Lower lobe of right lung (tissue), 2 donors: ENCODE data around the gene ANKMY1. TPM values are rescaled to one million over a fixed set of nuclear protein-coding genes. Genes with fewer than 3 reads are reported as not detected.
A peak's percentile ranks its signal among the peaks of the same experiment; 100 is the strongest.

Source experiments
- ATAC-seq, 2 donors: fragments of 200-7000 bp; cut with Tn5 transposase; one replicate each; pipeline ENCODE4 v1.9.1; 2020 to 2022; ENCODE audit warnings: mild to moderate bottlenecking in 2 of 2, moderate library complexity in 2 of 2
- DNase-seq: peaks from one replicate; pipeline ENCODE4 v3.0.0-alpha.2; 2020
- H3K27ac ChIP-seq: fragments of 200-600 bp; one replicate; pipeline ENCODE4 v1.8.0; 2022
- H3K27me3 ChIP-seq: fragments of 200-600 bp; one replicate; pipeline ENCODE4 v1.8.0; 2022; ENCODE audit warnings: low read depth
- H3K36me3 ChIP-seq: fragments of 200-600 bp; one replicate; pipeline ENCODE4 v1.8.0; 2022; ENCODE audit warnings: mild to moderate bottlenecking
- H3K4me1 ChIP-seq: fragments of 200-600 bp; one replicate; pipeline ENCODE4 v1.8.0; 2022
- H3K4me3 ChIP-seq: fragments of 200-600 bp; one replicate; pipeline ENCODE4 v1.8.0; 2022; ENCODE audit warnings: mild to moderate bottlenecking
- H3K9me3 ChIP-seq: fragments of 200-600 bp; one replicate; pipeline ENCODE4 v1.8.0; 2022
- intact Hi-C: fragments of 100-400 bp; cut with DNase I; formaldehyde crosslinking; loops from one replicate; pipeline ENCODE4 v1.11.0; 2022
- total RNA-seq: library from RNA; stranded (reverse); fragmentation: NEBNext Ultra II Directional; extraction: Animal tissue kit (Norgen Biotek cat#: 25700); gene quantifications from one replicate; pipeline ENCODE4 v1.2.1, GENCODE V29; 2021
- TF ChIP-seq, protein P1 (sequence below): fragments of 200-600 bp; IDR thresholded peaks from one replicate; pipeline ENCODE4 v1.8.0; 2022; ENCODE audit warnings: antibody characterized with exemption, mild to moderate bottlenecking
- donor health status: DM: no; HTN: yes; CAD: no; lungs with severe emphysema.

ANKMY1 gene
- total RNA-seq, 1 donor from 2014 or later = 29.3 TPM

DNA sequence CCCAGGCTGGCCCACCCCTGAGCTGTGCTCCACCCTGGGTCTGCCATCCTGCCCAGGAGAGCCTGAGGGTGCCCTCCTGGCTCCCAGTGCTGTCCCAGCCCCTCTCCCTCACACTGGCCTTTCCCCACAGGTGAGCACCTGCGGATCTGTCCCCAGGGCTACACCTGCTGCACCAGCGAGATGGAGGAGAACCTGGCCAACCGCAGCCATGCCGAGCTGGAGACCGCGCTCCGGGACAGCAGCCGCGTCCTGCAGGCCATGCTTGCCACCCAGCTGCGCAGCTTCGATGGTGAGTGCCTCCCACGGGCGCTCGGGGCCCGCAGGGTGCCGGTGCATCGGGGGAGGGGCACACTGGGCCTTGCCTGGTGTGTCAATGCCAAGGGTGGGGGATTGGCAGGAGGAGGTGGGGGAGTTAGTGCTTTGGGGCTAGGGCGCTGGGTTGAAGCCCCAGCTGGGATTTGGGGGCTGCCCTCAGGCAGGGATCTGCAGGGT, 98.8 kb downstream of the ANKMY1 start:
- peaks cover 14% of the 10 kb centered on the region for H3K4me1 ChIP-seq
- H3K27me3 ChIP-seq = peaks cover 19% of the 10 kb centered on the region
- DNase-seq (peak; percentile 45), ATAC-seq (no peak)
- no peaks in the 10 kb centered on the region for H3K9me3 ChIP-seq
- no peak overlapping the region for H3K27ac ChIP-seq
- intact Hi-C loops = no loop called here
- no peaks in the 10 kb centered on the region for H3K36me3 ChIP-seq
- no peak overlapping the region for H3K4me3 ChIP-seq
- TF ChIP-seq, protein P1, sequence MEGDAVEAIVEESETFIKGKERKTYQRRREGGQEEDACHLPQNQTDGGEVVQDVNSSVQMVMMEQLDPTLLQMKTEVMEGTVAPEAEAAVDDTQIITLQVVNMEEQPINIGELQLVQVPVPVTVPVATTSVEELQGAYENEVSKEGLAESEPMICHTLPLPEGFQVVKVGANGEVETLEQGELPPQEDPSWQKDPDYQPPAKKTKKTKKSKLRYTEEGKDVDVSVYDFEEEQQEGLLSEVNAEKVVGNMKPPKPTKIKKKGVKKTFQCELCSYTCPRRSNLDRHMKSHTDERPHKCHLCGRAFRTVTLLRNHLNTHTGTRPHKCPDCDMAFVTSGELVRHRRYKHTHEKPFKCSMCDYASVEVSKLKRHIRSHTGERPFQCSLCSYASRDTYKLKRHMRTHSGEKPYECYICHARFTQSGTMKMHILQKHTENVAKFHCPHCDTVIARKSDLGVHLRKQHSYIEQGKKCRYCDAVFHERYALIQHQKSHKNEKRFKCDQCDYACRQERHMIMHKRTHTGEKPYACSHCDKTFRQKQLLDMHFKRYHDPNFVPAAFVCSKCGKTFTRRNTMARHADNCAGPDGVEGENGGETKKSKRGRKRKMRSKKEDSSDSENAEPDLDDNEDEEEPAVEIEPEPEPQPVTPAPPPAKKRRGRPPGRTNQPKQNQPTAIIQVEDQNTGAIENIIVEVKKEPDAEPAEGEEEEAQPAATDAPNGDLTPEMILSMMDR = no peak

DNA sequence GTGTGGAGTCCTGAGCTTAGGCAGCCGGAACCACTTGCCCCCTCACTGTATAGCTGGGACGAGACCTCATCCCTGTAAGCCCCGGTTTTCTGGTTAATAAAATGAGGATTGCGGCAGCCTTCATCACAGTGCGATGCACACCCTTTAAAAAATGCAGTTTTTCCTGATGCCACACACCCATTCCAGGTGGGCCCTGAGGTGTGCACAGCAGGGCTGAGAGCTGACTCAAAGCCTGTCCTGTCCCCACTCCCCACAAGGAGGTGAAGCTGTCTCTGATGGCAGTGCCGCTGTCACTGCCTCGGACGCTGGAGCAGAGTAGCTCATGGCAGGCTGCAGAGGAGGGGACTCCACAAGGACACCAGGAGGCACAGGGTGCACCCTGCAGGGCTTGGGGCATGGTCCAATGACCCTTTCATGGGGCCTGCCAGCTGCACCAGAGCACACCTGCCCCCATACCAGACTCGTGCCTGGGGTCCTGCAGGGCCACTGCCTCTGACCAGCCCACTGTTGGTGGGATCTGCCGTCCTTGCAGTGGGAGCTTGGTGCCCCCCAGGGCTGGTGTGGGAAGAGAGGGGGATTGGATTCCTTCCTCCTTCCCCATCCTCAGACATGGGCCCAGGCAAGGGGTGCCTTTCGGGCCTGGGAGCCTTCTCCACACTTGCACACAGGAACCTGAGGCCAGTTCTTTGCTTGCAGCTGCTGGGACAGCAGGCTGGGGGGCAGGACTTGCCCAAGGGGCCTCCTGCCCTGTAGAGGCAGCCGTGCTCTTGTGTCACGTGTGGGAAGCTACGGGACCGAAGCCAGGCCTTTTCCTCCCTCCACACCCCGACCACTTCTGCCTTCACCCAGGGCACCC, 99.5 kb downstream of the ANKMY1 start:
- intact Hi-C loops = no loop called here
- H3K4me1 ChIP-seq = peaks cover 14% of the 10 kb centered on the region
- ATAC-seq = no peak
- H3K27ac ChIP-seq = no peak overlapping the region
- peaks cover 23% of the 10 kb centered on the region for H3K27me3 ChIP-seq
- H3K36me3 ChIP-seq = no peaks in the 10 kb centered on the region
- no peak overlapping the region for H3K4me3 ChIP-seq
- no peaks in the 10 kb centered on the region for H3K9me3 ChIP-seq
- DNase-seq = peak; percentile 30
- TF ChIP-seq, protein P1 = no peak

DNA sequence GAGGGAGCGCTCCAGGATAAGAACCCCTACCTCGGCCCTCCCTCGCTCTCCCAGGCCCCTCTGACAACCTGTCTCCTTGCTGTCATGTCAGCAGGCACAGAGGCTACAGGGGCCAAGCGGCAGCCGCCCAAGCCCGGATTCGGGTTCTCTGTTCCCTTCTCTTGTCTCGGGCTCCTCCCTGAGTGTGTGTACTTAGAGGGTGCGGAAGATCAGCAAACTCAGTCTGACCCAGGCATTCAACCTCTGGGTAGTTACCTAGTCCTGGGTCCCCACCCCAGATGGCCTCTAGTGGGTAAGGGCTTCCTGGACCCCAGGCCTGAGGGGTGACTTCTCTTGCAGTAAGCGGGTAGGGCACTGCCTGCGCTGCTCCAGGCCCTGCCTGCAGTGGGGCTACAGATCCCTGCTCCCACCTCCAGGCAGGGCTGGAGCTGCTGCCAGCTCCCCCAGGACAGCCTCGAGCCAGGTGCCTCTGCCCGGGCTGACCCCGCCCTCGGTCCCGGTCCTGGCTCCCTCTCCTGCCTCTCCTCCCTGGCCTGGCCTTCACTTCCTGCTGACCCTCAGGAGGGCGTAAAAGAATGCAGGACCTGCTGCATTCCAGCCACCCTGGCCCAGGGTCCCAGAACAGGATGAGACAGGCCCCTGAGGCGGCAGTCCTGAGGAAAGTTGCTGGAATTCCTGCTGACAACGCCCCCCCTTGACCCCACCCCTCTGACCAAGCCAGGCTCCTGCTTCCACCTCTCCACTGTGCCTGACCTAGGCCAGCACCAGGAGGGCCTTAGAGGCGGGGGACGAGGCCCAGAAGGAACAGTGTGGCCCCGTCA, 100.4 kb downstream of the ANKMY1 start:
- no peak for ATAC-seq
- Histone ChIP-seq H3K4me1 (peaks cover 14% of the 10 kb centered on the region), H3K27me3 (peaks cover 23% of the 10 kb centered on the region), H3K36me3 (no peaks in the 10 kb centered on the region), H3K9me3 (no peaks in the 10 kb centered on the region), H3K27ac (no peak overlapping the region), H3K4me3 (no peak overlapping the region)
- intact Hi-C loops = no loop called here
- TF ChIP-seq, protein P1 = no peak
- DNase-seq = peak; percentile 42

DNA sequence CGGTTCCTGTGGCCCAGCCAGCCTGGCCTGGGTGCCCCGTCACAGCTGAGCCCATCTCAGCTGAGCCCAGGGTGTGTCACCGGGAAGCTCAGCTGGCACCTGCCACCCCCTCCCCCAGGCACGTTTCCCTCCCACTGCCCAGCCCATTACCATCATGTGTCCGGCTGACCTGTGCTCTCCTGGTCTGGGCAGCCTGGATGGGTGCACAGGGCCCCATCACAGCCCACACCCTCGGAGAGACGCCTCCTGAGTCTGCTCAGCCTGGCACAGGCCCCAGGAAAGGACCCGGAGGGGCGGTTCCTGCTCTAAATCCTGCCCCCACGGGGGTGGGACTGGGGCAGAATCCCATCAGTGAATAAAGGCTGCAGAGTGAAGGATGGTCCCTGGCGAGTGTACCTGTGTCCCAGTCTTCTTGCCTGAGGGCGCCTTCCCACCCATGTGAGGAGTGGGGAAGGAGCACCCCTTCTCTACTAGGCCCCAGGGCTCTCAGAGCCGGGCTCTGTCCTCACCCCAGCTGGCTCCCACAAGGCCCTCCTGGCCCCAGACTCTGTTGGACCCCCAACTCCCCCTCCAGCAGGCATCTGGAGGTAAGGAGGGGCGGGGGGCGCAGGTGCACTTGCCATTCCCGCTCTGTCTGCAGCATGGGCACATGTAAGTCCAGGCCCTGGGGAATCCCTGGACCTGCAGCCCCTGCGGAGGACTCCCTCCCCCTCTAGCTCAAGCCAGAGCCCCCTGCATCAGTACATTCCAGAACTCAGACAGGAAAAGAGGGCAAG, 101.2 kb downstream of the ANKMY1 start:
- Histone ChIP-seq H3K27me3 (peaks cover 31% of the 10 kb centered on the region), H3K9me3 (no peaks in the 10 kb centered on the region), H3K36me3 (no peaks in the 10 kb centered on the region), H3K4me3 (no peak overlapping the region), H3K27ac (no peak overlapping the region), H3K4me1 (peaks cover 22% of the 10 kb centered on the region)
- intact Hi-C loops = no loop called here
- DNase-seq (no peak), ATAC-seq (peak in 1 of 2 donors; percentile 21)
- TF ChIP-seq, protein P1 = no peak
